NCI-H146 (cell line): Measurements from ENCODE around the gene TMEM37.

Experiments used
- DNase-seq: peaks from one replicate; lab custom pipeline; 2025; lab: John Stamatoyannopoulos, UW

The TMEM37 gene

DNA sequence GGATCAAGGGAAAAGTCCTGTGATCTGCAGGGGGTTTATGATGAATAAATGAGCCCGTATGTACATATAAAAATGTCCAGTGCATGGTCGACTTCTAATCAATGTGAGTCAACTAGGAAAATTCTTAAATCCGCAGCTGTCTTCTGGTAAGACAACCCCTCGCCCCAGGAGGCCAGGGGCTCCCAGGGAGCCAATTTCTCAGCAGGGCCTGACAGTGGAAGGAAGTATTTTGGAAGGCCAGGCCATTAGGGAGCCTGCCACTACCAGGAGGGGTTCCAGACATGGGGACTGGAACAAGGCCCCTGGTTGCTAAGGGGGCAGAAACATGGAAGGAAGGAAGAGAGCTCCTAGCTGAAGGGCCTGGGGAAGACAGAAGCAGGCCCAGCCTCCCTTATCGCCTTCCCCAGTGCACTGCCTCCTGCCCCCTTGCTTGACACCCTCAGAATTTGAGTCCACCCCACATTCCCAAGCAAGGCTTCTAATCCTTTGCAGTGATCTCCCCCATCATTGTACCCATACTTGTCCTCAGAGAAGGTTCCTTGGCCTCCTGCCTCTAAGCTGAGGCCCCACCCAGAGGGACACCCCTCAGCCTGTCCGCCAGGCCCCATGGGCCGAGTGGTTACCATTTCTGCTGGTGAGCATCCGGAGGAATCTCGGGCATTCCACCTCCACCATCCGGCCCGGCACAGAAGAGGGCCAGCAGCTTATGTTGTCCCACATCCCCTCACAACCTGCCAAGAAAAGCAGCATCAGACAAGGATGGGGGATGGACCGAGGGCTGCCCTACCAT lies 46.7 kb downstream of the TMEM37 start:
- DNase-seq: no peak

DNA sequence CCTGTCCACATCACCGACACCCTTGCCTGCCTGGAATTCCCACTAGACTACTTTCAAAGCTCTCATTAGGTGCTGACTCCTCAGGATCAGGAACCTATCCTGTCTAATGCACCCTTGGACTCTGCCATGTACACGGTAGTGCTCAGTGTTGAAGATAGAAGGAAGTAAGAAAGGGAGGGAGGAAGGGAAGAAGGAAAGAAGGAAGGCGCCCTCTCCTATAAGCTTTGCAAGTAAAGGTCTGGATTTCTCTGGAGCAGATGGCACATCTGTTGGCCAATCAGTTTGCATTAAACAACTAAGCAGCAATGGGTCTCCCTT lies 47.3 kb downstream of the TMEM37 start:
- no peak for DNase-seq

DNA sequence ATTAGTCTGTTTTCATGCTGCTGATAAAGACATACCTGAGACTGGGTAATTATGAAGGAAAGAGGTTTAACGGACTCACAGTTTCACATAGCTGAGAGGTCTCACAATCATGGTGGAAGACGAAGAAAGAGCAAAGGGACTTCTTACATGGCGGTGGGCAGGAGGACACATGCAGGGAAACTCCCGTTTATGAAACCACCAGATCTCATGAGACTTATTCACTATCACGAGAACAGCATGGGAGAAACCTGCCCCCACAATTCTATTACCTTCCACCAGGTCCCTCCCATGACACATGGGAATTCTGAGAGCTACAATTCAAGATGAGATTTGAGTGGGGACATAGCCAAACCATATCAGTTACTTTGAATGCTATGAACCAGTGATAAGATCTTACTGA lies 48.5 kb downstream of the TMEM37 start:
- DNase-seq: no peak

DNA sequence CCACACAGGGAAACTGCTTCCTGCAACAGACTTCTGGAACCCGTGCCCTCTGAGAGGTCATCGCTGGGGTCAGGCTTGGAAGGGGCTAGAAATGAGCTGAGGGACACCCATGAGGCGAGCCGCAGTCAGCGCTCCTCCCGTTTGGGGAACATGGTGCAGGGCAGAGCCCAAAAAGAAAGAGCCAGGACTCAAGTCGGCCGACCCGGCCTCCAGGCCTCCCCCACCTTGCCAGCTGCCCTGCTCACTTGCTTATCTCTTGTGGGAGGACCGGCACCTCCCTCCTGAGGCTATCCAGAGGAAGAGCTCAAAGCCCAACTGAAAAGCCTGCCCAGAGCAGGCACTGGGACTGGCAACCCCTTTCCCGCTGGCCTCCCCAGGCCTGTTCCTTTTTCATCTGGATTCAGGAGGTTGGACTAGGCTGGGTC lies 49.1 kb downstream of the TMEM37 start:
- no peak for DNase-seq

DNA sequence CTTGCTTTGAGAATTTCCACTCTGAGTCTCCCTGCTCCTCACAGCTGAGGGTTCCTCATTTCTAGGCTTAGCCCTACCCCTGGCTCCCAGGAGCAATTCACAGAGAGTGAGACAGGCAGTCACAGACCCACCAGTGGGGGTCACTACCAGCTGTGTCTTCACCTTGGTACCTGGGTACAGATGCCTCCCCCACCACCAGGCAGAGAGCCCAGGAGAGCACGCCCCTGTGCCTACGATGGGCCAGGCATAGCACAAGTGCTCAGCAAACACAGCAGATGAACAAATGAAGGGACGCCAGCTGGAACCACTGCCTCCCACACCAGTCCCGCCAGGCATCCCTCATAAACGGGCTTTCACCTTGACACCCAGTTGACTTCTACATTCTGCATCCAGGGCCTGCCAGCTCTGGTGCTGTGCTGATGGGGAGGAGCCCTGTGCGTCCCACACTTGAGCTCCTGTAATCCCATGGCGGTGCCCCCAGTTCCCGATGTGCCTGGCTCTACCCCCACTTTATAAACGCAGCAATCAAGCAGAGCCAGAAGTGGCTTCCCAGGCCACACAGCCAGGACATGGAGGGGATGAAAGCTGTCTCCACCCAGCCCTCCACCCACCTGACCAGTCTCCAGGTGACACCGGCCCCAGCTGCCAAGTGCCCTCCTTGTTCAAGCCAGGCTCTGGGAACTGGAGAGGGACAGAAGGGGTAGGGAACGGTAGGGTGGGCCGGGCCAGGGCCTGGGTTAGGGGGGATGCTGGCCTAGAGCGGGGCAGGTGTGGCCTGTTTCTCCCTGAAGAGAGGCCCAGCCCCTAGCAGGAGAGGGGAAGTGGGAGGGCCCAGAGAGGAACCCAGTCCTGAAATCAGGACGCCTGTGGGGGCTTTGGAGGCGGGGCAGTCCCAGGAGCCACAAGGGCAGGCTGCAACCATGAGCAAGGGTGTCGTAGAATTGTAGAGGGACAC lies 50.1 kb downstream of the TMEM37 start:
- DNase-seq: no peak

DNA sequence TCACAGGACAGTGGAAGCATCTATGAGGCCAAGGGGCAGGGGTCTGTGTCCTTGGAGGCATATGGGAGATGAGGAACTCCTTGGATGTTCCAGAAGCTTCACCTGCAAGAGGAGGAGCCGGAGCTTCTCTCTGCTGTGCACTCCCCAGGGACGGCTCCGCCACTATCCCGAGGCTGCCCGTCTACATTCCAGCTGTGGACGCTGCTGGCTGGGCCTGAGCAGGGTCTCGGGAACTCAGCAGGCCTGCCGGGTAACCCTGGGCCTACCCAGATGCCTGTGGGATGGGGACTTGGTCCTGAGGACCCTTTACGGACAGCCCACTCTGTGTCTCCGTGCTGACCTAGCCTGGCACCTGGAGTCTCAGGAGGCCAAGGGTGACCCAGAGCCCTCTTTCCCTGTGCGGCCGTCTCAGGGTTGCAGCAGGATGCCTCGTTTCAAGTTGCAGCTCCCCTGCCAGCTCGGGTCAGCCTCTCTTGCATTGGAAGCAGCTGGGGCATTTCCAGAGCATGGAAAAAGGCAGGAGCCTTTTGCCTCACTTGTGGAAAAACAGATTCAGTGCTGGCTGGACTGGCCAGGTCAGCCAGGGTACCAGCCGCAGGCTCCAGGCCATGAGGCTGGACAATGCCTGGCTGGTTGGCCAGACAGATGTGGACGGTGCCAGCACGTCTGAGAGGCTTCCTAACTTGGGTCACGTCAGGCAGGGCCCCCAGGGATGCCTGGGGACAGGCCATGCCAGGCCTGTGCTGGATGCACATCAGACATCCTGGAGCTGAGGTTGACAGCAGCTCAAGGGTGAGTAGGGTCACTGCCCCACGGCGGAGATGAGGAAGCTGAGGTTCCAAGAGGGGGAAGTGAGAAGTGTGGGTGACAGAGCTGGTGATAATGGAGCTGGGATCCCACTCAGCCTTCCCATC lies 51.1 kb downstream of the TMEM37 start:
- DNase-seq: no peak

DNA sequence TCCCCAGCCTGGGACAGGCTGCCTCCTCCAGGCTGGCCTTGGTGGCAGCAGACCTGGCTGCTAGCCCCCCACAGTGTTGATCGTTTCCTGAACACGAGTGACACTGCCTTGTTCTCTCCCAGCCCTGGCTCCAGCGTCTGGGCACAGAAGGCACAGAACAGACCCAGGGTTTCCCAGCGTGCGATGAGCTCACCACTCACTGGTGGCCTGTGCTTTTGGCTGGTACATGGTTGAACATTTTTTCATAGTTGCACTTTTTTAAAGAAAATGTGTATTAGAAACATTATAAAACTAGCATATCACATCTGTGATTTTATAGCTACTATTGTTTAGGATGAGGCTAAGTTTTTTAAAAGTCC lies 51.7 kb downstream of the TMEM37 start:
- DNase-seq: no peak

DNA sequence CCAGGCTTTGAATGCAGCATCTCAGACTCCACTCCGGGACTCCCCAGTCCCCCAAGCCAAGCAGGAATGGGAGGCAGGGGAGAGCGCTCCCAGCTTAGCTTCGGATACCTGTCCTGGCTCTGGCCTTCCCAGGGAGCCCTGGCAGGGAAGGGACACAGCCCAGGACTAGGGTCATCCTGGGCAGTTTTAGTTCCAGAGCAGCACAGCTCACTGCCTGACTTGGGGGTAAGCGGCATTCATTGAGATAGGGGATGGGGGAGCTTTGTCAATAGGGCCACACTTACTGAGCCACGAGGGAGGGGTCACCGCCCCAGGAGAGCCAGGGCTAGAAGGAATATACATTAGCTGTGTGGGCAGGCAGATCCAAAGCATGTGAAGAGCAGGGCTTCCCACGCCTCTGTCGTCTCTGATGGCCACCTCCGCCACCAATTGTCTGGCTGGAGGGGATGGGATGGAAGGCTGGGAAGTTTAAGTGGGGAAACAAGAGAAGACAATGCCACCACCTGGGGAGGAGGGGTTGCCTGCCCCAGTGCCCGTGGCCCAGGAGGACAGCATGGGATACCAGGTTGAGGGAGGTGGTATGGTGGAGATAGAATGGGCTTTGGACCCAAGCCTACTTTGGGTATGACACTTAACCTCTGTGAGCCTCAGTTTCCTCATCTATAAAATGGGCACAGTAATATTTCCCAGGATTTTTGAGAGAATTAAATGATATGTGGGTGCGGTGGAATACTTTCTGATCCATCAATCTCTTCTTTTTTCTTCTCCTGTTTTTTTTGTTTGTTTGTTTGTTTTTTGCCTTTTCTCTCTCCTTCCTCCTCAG lies 52.5 kb downstream of the TMEM37 start:
- DNase-seq: no peak

DNA sequence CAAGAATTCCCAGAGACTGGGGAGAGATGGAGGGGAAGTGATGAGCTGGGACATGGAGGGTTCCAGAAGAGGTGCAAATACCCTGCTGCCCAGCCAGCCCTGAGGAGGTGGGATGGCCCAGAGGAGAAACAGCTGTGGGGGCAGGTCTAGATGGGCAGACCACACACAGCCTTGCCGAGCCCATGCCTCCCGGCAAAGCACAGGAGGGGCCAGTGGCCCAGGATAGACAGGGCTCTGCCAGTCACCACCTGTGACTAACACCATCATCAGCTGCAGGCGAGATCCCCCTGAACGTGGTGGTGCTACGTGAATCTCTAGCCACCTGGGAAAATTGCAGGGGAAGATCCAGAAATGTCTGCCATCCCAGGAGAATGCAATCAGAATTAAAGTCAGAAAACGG lies 53.2 kb downstream of the TMEM37 start:
- no peak for DNase-seq

DNA sequence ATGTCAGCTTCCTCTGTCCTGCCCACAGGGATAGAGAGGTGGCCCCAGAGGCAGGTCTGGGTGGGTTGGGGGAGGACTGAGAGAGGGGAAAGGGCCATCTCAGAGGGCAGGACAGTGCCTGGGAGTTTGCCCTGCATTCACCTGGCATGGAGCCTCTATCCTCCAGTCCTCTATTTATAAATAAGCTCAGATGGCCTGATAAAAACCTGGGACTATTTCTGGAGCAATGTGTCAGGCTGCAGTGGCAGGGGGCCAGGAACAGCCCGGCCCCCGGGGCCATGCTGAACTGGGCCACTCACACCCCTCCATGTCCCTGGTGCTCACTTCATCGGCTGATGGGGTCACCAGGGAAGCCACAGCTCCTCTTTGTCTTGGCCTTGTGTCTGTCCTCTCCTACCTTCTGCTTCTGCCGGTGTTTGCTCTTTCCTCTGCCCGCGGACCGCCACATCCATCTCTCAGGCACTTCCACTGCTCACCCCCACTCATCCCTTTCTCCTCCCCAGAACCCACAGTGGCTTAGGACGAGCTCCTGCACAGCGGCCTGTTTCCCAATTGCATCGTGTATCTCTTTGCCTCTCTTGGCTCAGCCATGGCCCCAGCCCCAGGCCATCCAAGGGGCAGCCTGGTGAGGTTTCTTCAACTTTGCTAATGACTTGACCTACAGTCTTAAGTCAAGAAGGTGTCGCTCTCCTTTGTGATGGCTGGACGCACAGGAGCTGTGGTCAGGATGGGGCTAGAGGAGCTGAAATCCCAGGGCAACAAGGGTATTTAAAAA lies 53.9 kb downstream of the TMEM37 start:
- no peak for DNase-seq

DNA sequence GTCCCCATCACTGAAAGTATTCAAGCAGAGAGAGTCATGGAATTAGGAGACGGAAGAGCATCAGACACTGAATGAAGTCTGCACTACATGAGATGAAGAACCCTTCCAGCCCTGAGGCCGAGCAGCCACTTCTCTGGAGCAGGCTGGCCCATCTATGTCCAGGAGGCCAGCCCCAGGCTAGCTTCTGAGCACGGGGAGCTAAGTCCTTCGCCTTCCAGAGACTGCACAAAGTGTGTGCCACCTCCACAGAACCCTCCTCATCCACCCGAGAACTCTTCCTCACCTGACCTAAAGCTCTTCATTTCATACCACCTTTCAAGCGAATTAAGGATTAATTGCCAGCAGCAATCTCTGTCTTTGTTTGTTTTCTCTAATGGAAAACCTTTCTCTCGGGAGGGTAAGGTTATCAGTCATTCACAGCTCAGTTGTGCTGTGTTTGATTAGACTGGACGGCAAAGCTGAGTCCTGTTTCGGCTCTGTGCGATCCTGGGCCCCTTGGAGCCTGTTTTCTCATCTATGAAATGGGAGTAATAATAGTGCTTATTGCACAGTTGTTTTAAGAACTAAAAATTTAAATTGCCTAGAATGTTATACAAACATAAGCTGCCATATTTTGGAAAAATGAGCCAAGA lies 54.7 kb downstream of the TMEM37 start:
- DNase-seq: no peak

DNA sequence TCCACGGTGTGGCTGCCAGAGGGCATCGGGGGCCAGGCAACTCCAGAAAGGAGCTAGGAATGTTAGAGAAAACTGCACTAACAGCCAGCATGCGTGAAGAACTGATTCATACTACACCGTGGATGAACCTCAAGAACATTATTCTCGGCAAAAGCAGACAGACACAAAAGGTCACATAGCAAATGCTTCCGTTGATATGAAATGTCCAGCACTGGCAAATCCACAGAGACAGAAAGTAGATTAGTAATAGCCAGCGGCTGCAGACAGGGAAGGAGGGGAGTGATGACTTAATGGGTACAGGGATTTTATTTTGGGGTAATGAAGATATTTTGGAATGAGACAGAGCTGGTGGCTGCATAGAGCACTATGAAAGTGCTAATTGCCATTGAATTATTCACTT lies 55.2 kb downstream of the TMEM37 start:
- DNase-seq: no peak

DNA sequence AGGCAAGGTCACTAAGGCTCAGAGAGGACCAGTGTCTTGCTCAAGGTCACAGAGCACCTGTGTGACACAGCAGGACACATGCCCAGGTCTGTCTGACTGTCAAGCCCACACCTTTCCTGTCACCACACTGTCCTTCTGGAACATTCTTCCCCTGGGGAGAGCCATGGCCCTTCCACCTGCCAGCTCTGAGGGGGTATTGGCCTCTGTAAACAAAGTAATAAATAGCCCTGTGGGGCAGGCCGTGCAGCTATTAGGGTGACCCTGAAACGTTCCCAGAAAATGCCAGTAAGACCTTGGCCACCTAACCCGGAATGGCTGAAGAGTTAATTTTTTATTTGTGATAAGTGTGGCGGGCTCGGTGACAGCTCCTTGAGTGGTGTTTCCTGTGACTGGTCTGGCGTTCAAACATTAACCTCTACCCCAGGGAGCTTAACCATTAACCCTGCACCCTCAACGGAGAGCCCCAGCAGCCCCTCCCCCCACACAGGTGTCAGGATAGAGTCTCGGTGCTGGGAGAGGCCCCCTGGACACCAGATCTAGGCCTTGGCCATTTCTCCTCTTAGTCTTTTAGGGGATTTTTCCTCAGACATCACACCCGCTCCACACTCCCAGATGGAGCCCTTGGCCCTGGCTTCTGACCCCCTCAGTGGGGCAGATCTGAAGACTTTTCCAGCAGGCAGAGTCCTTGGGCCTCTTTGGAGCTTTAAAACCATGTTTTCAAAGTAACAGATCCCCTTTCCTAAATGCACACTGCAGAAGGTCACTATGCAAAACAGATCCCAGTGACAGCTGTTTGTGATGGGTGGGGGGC lies 56.0 kb downstream of the TMEM37 start:
- DNase-seq: no peak
